ENCODE data around the gene PTBP3.

GRCh38 chr9:112288029-112288428 is 45.4 kb downstream of the PTBP3 start:
- TF ChIP-seq CTCF (IDR thresholded peaks at IDR 0.05) (no peak), POLR2A (IDR thresholded peaks at IDR 0.05) (no peak), EP300 (IDR thresholded peaks at IDR 0.05) (no peak)

All from ovary (tissue), 3 donors.